ENCODE measurements around the gene ZNF670. TPM values are rescaled to one million over a fixed set of nuclear protein-coding genes. Genes with fewer than 3 reads are reported as not detected.

Gene ZNF670
- total RNA-seq, 1 experiment from 2014 or later = 13.9 TPM

GRCh38 chr1:247111700-247112478 lies 33.3 kb upstream of the ZNF670 start:
- Histone ChIP-seq H3K4me2 (ENCODE audit: insufficient read depth, insufficient read length, low read length) (peak overlapping the region; percentile 55), H4K8ac (replicated peaks; ENCODE audit: insufficient read length, low read depth, low read length) (no peak overlapping the region), H3K79me2 (ENCODE audit: insufficient read depth, low read length) (no peaks in the 10 kb centered on the region)

More at GRCh38 chr1:247111700-247112478, 33.3 kb upstream of the ZNF670 start:
- Histone ChIP-seq H3K23ac (ENCODE audit: insufficient read length, low read depth, low read length) (no peak overlapping the region), H3K56ac (ENCODE audit: insufficient read length, low read depth, low read length) (no peak overlapping the region), H2BK12ac (ENCODE audit: insufficient read length, low read depth, low read length) (no peak overlapping the region), H3K4ac (ENCODE audit: low read depth, low read length) (no peak overlapping the region), H4K91ac (ENCODE audit: insufficient read length, low read depth, low read length) (no peak overlapping the region), H3K79me1 (ENCODE audit: insufficient read depth, low read depth, low read length, poor library complexity, severe bottlenecking) (no peaks in the 10 kb centered on the region), H2AFZ (ENCODE audit: low read length) (no peak overlapping the region), H2AK5ac (ENCODE audit: insufficient read length, low read length) (no peak overlapping the region), H3T11ph (ENCODE audit: low read length) (no peak overlapping the region), H3K27ac (ENCODE audit: insufficient read length, low read depth, low read length) (no peak overlapping the region), H3K27me3 (ENCODE audit: insufficient read depth, low read length) (peaks cover 4% of the 10 kb centered on the region; the same call in 1 of the 2 replicates), H3K14ac (ENCODE audit: insufficient read depth, low read length) (peak overlapping the region; percentile 51; the same call in 1 of the 2 replicates), H4K5ac (ENCODE audit: insufficient read length, low read depth, low read length) (no peak overlapping the region), H3K9ac (ENCODE audit: extremely low read depth, insufficient read length, low read length) (no peak overlapping the region), H2BK20ac (ENCODE audit: low read depth, low read length, poor library complexity, severe bottlenecking) (no peak overlapping the region), H2BK15ac (ENCODE audit: low read depth, low read length) (no peak overlapping the region; the same call in 1 of the 2 replicates), H3K9me3 (ENCODE audit: control insufficient read depth, low read depth, low read length) (no peaks in the 10 kb centered on the region), H3K18ac (ENCODE audit: insufficient read length, low read depth, low read length) (no peak overlapping the region), H3K4me1 (ENCODE audit: insufficient read depth, low read length) (no peaks in the 10 kb centered on the region; the same call in 1 of the 2 replicates), H4K20me1 (ENCODE audit: control insufficient read depth, insufficient read depth, insufficient read length) (no peaks in the 10 kb centered on the region), H2BK120ac (ENCODE audit: low read depth, low read length, poor library complexity, severe bottlenecking) (no peak overlapping the region), H2BK5ac (ENCODE audit: insufficient read length, low read length) (no peak overlapping the region), H3K23me2 (ENCODE audit: insufficient read length, low read depth, low read length, poor library complexity, severe bottlenecking) (peaks cover 8% of the 10 kb centered on the region)
- DNase-seq = peak; percentile 61
- peaks cover 0 to 3% of the 10 kb centered on the region in 2 experiments; a peak in 4 of 5 replicates for H3K9me3 Mint-ChIP-seq
- peaks cover 0 to 4% (median 0%) of the 10 kb centered on the region in 3 experiments; a peak in 3 of 7 replicates for H3K36me3 Mint-ChIP-seq (ENCODE audit: insufficient read depth in 1 of 3, low read depth in 3 of 3)
- H3K27ac Mint-ChIP-seq = no peak overlapping the region
- H3K4me1 Mint-ChIP-seq = peaks cover 4 to 11% of the 10 kb centered on the region in 2 experiments
- peak overlapping the region; percentile 54 to 79 for H3K4me3 Mint-ChIP-seq
- TF ChIP-seq, protein P1, sequence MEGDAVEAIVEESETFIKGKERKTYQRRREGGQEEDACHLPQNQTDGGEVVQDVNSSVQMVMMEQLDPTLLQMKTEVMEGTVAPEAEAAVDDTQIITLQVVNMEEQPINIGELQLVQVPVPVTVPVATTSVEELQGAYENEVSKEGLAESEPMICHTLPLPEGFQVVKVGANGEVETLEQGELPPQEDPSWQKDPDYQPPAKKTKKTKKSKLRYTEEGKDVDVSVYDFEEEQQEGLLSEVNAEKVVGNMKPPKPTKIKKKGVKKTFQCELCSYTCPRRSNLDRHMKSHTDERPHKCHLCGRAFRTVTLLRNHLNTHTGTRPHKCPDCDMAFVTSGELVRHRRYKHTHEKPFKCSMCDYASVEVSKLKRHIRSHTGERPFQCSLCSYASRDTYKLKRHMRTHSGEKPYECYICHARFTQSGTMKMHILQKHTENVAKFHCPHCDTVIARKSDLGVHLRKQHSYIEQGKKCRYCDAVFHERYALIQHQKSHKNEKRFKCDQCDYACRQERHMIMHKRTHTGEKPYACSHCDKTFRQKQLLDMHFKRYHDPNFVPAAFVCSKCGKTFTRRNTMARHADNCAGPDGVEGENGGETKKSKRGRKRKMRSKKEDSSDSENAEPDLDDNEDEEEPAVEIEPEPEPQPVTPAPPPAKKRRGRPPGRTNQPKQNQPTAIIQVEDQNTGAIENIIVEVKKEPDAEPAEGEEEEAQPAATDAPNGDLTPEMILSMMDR (conservative IDR thresholded peaks at IDR 0.05) = no peak
- peaks cover 53% of the 10 kb centered on the region for H3K27me3 Mint-ChIP-seq (ENCODE audit: low read depth)
- no CpG with 5 or more reads among the region's 78 CpGs for WGBS (ENCODE audit: extremely low coverage, insufficient read length, low lambda C conversion rate)
